Heart right ventricle (tissue), 16 donors: ENCODE measurements around the gene CROT. TPM values are rescaled to one million over a fixed set of nuclear protein-coding genes. Genes with fewer than 3 reads are reported as not detected.

Experiments used
- ATAC-seq, 8 donors: fragments of 200-7000 bp; cut with Tn5 transposase; one replicate each; pipeline ENCODE4 v1.9.1; 2020; ENCODE audit warnings: mild to moderate bottlenecking in 8 of 8, moderate library complexity in 8 of 8, moderate number of reproducible peaks in 1 of 8
- DNase-seq, 2 donors: peaks; one replicate each; pipeline ENCODE4 v3.0.0-alpha.2; 2020
- H3K27ac ChIP-seq, 10 donors: fragments of 200-600 bp; sonication (generic) in 2 of 10; one replicate each; pipeline versions ENCODE4 v1.5.0 to v1.8.0; 2020 to 2022; ENCODE audit warnings: mild to moderate bottlenecking in 3 of 10
- H3K27me3 ChIP-seq, 7 donors: fragments of 200-600 bp; one replicate each; pipeline ENCODE4 v1.8.0; 2021 to 2022; ENCODE audit warnings: mild to moderate bottlenecking in 2 of 7
- H3K36me3 ChIP-seq, 9 donors: fragments of 200-600 bp; sonication (generic) in 1 of 9; one replicate each; pipeline versions ENCODE4 v1.5.0 to v1.8.0; 2020 to 2022; ENCODE audit warnings: mild to moderate bottlenecking in 2 of 9
- H3K4me1 ChIP-seq, 9 donors: fragments of 200-600 bp; sonication (generic) in 1 of 9; one replicate each; pipeline versions ENCODE4 v1.5.0 to v1.8.0; 2020 to 2022; ENCODE audit warnings: mild to moderate bottlenecking in 4 of 9
- H3K4me3 ChIP-seq, 10 donors: fragments of 200-600 bp; sonication (generic) in 2 of 10; one replicate each; pipeline versions ENCODE4 v1.5.0 to v1.8.0; 2020 to 2022; ENCODE audit warnings: mild to moderate bottlenecking in 7 of 10, moderate library complexity in 2 of 10
- H3K9me3 ChIP-seq, 11 donors: fragments of 200-600 bp in 10 of 11; sonication (generic) in 2 of 11; one replicate each; pipeline versions ENCODE4 v1.5.0 to v1.8.0; 2013 to 2022; ENCODE audit warnings: mild to moderate bottlenecking in 2 of 11, control low read depth in 1 of 11, moderate library complexity in 1 of 11
- CTCF ChIP-seq, 9 donors: fragments of 200-600 bp; sonication (generic) in 2 of 9; IDR thresholded peaks; one replicate each; pipeline versions ENCODE4 v1.5.0 to v1.8.0; 2021 to 2022; ENCODE audit warnings: antibody characterized with exemption in 9 of 9, mild to moderate bottlenecking in 5 of 9, moderate library complexity in 1 of 9
- WGBS, 2 donors: extraction: QIAGEN DNeasy Blood & Tissue Kit; methylation state at CpG; one replicate each; pipeline ENCODE4 v1.1.7; 2013; ENCODE audit warnings: inconsistent platforms in 1 of 2; 5-methylcytosine and 5-hydroxymethylcytosine counted together
- intact Hi-C, 10 donors: fragments of 100-400 bp; cut with DNase I; formaldehyde crosslinking; loops; one replicate each; pipeline versions ENCODE4 v1.11.1 to v1.14.2; 2022
- polyA plus RNA-seq, 2 donors: library from polyadenylated mRNA; stranded (reverse); fragments of 200-250 nt; gene quantifications; one replicate each; pipeline ENCODE4 v1.2.3, GENCODE V29; 2013
- total RNA-seq, 10 donors: library from RNA; stranded (reverse); fragmentation: NEBNext Ultra II Directional in 3 of 10; extraction: Animal tissue kit (Norgen Biotek cat#: 25700) in 3 of 10; gene quantifications; one replicate each; pipeline versions ENCODE4 v1.2.1 to v1.2.4, GENCODE V29; 2021 to 2023
- donor health status: Arrhythmogenic right ventricular cardiomyopathy.
- donor health status: ischemic (EF 13 %, LVEDD 7.1; RV severe dilation, severe dysfunction).
- donor health status: healthy with polysubstance abuse.
- donor health status: DM: no; HTN: yes; CAD: no.
- donor health status: DM: no; HTN: no; CAD: no.
- donor health status: ischemic (EF 25% LVEDD 6.9; RV normal size, moderate dysfunction).
- donor health status: ischemic (EF 25% LVEDD 5.7; RV mildly dilated, moderate dysfunction).
- donor health status: healthy.
- donor health status: DM: yes; HTN: yes; CAD: no.
- donor health status: Ischemic cardiomyopathy.
- donor health status: ischemic (EF 35%, LVEDD 5.7; RV mildly dilated, moderate dysfunction).
- donor health status: nonischemic (EF 11% LVEDD 7.7; RV severe dilation, severe dysfunction).
- donor health status: DM: yes; HTN: yes; CAD: no.
- donor health status: PGD.
- donor health status: ischemic (EF 29% LVEDD 5.4; RV normal size, mild dysfunction).
- donor health status: nonischemic (EF 23%, LVEDD 6.1; RV moderate dilation, normal function).

CROT gene
- total and polyA plus RNA-seq, 12 donors: 4.3 to 10.6 (median 7.1) TPM

GRCh38 chr7:87312215-87312865 is 33.1 kb upstream of the CROT start:
- Histone ChIP-seq H3K27me3 (peaks cover 0 to 5% (median 0%) of the 10 kb centered on the region in 7 donors), H3K4me1 (peaks cover 0 to 4% (median 0%) of the 10 kb centered on the region in 9 donors), H3K36me3 (no peaks in the 10 kb centered on the region), H3K27ac (no peak overlapping the region), H3K4me3 (no peak overlapping the region), H3K9me3 (no peaks in the 10 kb centered on the region)
- peak; percentile 42 to 79 (median 71) for ATAC-seq
- WGBS, 2 donors: 25 to 26% methylated on average over 2 of the region's 2 CpGs
- TF ChIP-seq CTCF (IDR thresholded peaks at IDR 0.05): peak; percentile 90 to 99 (median 98)
- intact Hi-C loops: loop anchor here in 8 of 10 donors (1.0 to 10.0 kb wide), 5 partner anchors 104 to 192 kb away; no protein-coding TSS in a partner anchor
- DNase-seq: peak in 1 of 2 donors; percentile 41

DNA sequence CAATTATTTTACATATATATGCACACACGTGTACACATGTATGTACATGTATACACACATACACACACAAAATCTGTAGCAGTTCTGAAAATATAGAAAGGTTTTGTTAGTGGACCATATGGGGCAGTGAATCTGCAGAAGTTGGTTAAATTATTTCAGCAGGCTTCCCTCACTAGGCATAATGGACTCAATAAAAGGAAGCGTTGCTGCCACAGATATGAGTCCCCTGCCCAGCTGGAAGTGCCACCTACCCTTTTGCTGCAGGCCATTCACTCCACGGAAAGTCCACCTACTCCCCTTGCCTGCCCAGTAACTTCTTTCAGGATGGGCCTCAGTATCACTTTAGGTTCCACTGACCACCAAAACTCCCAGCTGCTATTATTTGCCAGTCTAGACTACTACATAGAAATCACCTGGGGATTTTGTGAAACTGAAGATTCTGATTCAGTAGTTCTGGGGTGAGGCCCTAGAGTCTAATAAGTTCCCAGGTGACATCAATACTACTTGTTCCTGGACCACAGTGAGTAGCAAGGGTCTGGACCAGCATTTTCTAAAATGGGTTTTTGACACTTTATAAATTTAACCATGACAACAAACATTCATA is 29.3 kb upstream of the CROT start:
- peaks cover 0 to 4% (median 0%) of the 10 kb centered on the region in 9 donors for H3K4me1 ChIP-seq
- intact Hi-C loops: loop anchor here in 1 of 10 donors (10.0 kb wide), 1 partner anchor 189 kb away; no protein-coding TSS in a partner anchor

DNA sequence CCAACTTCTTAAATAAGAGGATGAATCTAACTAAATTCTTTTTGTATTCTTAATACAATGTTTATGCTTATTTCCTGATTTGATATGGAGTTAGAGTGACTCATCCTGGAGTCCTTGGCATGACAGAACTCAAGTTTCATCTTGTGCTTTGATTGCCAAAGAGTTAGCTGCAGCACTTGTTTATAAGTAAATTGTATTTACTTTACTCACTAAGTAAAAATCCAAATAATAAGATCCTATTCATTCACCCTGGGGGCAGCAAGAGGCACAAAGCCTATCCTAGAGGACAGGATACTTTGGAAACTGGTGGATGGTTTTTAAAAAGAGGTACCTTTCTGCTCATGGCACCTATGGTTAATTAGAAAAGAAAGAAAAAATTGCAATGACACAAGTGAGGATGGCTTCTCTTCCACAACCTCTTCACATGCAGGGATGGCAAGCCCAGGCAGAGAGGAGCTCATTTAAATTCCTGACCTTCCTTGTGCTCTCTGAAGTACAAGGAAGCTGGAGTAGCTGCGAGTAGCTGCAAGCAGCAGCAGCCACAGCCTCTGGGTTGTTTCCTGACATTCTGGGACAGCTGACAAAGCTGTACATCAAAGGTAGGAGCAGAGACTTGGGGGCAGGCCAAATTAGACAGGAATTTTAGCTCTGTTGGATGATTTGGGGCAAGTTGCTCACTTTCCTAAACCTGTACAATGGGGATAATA is 28.5 kb upstream of the CROT start:
- TF ChIP-seq CTCF (IDR thresholded peaks at IDR 0.05): no peak
- H3K27ac ChIP-seq: no peak overlapping the region
- H3K4me3 ChIP-seq: no peak overlapping the region
- intact Hi-C loops: loop anchor here in 1 of 10 donors (10.0 kb wide), 1 partner anchor 188 kb away; no protein-coding TSS in a partner anchor
- no peaks in the 10 kb centered on the region for H3K36me3 ChIP-seq
- WGBS, 2 donors: 27 to 38% methylated on average over 1 of the region's 1 CpG
- peaks cover 0 to 5% (median 0%) of the 10 kb centered on the region in 7 donors for H3K27me3 ChIP-seq
- peaks cover 0 to 4% (median 0%) of the 10 kb centered on the region in 9 donors for H3K4me1 ChIP-seq
- ATAC-seq: no peak
- DNase-seq: no peak
- H3K9me3 ChIP-seq: peaks cover 0 to 13% (median 0%) of the 10 kb centered on the region in 11 donors

More for the DNA sequence above, 29.3 kb upstream of the CROT start:
- no peak overlapping the region for H3K4me3 ChIP-seq
- peaks cover 0 to 7% (median 0%) of the 10 kb centered on the region in 11 donors for H3K9me3 ChIP-seq
- no peak for TF ChIP-seq CTCF (IDR thresholded peaks at IDR 0.05)
- DNase-seq: no peak
- WGBS, 2 donors: 61 to 77% methylated on average over 3 of the region's 3 CpGs
- no peak for ATAC-seq
- peaks cover 0 to 5% (median 0%) of the 10 kb centered on the region in 7 donors for H3K27me3 ChIP-seq
- no peaks in the 10 kb centered on the region for H3K36me3 ChIP-seq
- no peak overlapping the region for H3K27ac ChIP-seq

DNA sequence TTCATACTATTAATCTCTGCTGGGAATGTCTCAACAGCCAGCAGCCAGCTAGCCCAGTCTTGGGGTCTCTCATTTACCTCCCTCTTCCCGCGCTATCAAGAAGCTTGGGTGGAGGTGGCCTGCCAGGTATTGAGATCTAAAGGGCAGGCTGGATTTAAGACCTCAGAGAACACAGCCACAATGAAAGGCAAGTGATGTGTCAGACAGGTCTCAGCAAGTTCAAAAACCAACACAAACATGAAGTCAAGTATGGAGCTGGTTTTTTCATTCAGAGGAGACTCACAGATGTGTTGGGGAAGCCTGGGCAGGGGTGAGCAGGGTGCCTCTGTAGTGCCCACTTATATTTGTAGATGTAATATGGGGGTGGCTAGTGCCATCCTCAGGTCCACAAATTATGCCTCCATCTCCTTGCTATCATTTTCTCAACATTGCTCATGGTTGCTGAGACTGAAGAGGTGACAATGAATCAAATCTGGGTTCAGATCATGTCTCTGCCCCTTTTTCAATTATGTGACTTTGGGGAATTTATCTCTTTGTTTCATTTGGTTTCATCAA is 27.7 kb upstream of the CROT start:
- Histone ChIP-seq H3K27ac (no peak overlapping the region), H3K4me3 (no peak overlapping the region), H3K9me3 (peaks cover 0 to 20% (median 0%) of the 10 kb centered on the region in 11 donors), H3K27me3 (peaks cover 0 to 5% (median 0%) of the 10 kb centered on the region in 7 donors), H3K36me3 (peaks cover 0 to 2% (median 0%) of the 10 kb centered on the region in 9 donors), H3K4me1 (peaks cover 0 to 4% (median 0%) of the 10 kb centered on the region in 9 donors)
- intact Hi-C loops: loop anchor here in 1 of 10 donors (10.0 kb wide), 1 partner anchor 187 kb away; no protein-coding TSS in a partner anchor
- TF ChIP-seq CTCF (IDR thresholded peaks at IDR 0.05): no peak
- ATAC-seq: no peak
- DNase-seq: no peak
- 93 to 94% methylated on average over 2 of the region's 2 CpGs for whole genome bisulfite sequencing, 2 donors
